Trophoblast cell (in vitro differentiated cells and primary cell): Measurements from ENCODE around the gene FBXO47.

Experiments
- DNase-seq, 2 donors: peaks; one replicate each; pipeline ENCODE4 v3.0.0-alpha.2; 2016
- H2AFZ ChIP-seq: 2 replicates; pipeline ENCODE4 v1.6.1; 2013; ENCODE audit warnings: low read length, moderate library complexity, mild to moderate bottlenecking; ENCODE audit not compliant: insufficient read depth, poor library complexity
- H2AK5ac ChIP-seq: 2 replicates; pipeline ENCODE4 v1.6.1; 2013; ENCODE audit warnings: mild to moderate bottlenecking, low read length
- H2BK120ac ChIP-seq: 2 replicates; pipeline ENCODE4 v1.6.1; 2013; ENCODE audit warnings: low read length, mild to moderate bottlenecking, moderate library complexity; ENCODE audit not compliant: insufficient read depth, poor library complexity
- H2BK12ac ChIP-seq: 2 replicates; pipeline ENCODE4 v1.6.1; 2013; ENCODE audit warnings: mild to moderate bottlenecking, low read length, moderate library complexity
- H2BK5ac ChIP-seq: 2 replicates; pipeline ENCODE4 v1.6.1; 2013; ENCODE audit warnings: low read length, low read depth, moderate library complexity, mild to moderate bottlenecking; ENCODE audit not compliant: poor library complexity
- H3K14ac ChIP-seq: 2 replicates; pipeline ENCODE4 v1.6.1; 2013; ENCODE audit warnings: mild to moderate bottlenecking, low read length
- H3K18ac ChIP-seq: 2 replicates; pipeline ENCODE4 v1.6.1; 2013; ENCODE audit warnings: mild to moderate bottlenecking, low read length
- H3K23ac ChIP-seq: 2 replicates; pipeline ENCODE4 v1.6.1; 2013; ENCODE audit warnings: low read length
- H3K27ac ChIP-seq: 2 replicates; pipeline ENCODE4 v1.5.1; 2013; ENCODE audit warnings: low read depth, mild to moderate bottlenecking, inconsistent platforms, low read length, moderate library complexity
- H3K27me3 ChIP-seq: 2 replicates; pipeline ENCODE4 v1.6.1; 2013; ENCODE audit warnings: inconsistent platforms, mild to moderate bottlenecking, low read length, moderate library complexity; ENCODE audit not compliant: insufficient read depth
- H3K36me3 ChIP-seq, 2 experiments: 1 replicate in 1 of 2; 2 replicates in 1 of 2; pipeline ENCODE4 v1.6.1; 2013; ENCODE audit warnings: low read length in 2 of 2, mild to moderate bottlenecking in 2 of 2, moderate library complexity in 1 of 2; ENCODE audit not compliant: insufficient read depth in 2 of 2, control insufficient read depth in 1 of 2
- H3K4ac ChIP-seq: 2 replicates; pipeline ENCODE4 v1.6.1; 2013; ENCODE audit warnings: low read depth, mild to moderate bottlenecking, low read length, moderate library complexity
- H3K4me1 ChIP-seq, 2 experiments: 1 replicate in 1 of 2; 2 replicates in 1 of 2; pipeline ENCODE4 v1.6.1; 2013; ENCODE audit warnings: low read length in 2 of 2, mild to moderate bottlenecking in 2 of 2, moderate library complexity in 1 of 2; ENCODE audit not compliant: insufficient read depth in 2 of 2, control insufficient read depth in 1 of 2
- H3K4me2 ChIP-seq: 2 replicates; pipeline ENCODE4 v1.6.1; 2013; ENCODE audit warnings: inconsistent platforms, mild to moderate bottlenecking, low read length, moderate library complexity
- H3K4me3 ChIP-seq: 2 replicates; pipeline ENCODE4 v1.5.1; 2013; ENCODE audit warnings: mild to moderate bottlenecking, low read depth, low read length, inconsistent platforms
- H3K79me1 ChIP-seq: one replicate; pipeline ENCODE4 v1.6.1; 2013; ENCODE audit warnings: low read length
- H3K79me2 ChIP-seq: 2 replicates; pipeline ENCODE4 v1.6.1; 2013; ENCODE audit warnings: low read length, mild to moderate bottlenecking; ENCODE audit not compliant: control insufficient read depth, insufficient read depth, poor library complexity
- H3K9ac ChIP-seq: 2 replicates; pipeline ENCODE4 v1.6.1; 2013; ENCODE audit warnings: mild to moderate bottlenecking, low read length
- H3K9me3 ChIP-seq: 2 replicates; pipeline ENCODE4 v1.6.1; 2013; ENCODE audit warnings: low read depth, mild to moderate bottlenecking, control low read depth, inconsistent platforms, low read length; ENCODE audit not compliant: insufficient read depth
- H4K12ac ChIP-seq: 2 replicates; pipeline ENCODE4 v1.6.1; 2013; ENCODE audit warnings: low read depth, mild to moderate bottlenecking, low read length, moderate library complexity
- H4K8ac ChIP-seq: 2 replicates; pipeline ENCODE4 v1.6.1; 2013; ENCODE audit warnings: low read depth, mild to moderate bottlenecking, low read length, moderate library complexity
- H4K91ac ChIP-seq: one replicate; pipeline ENCODE4 v1.6.1; 2013; ENCODE audit warnings: low read depth, mild to moderate bottlenecking, low read length, moderate library complexity
- WGBS: extraction: QIAGEN DNeasy Blood & Tissue Kit; methylation state at CpG from one replicate; pipeline ENCODE4 v1.1.7; 2013; ENCODE audit warnings: missing lambda C conversion rate; ENCODE audit not compliant: insufficient read length, insufficient coverage; ENCODE audit errors: extremely low coverage; 5-methylcytosine and 5-hydroxymethylcytosine counted together

FBXO47 gene

GRCh38 chr17:38996660-38997337 lies 29.6 kb upstream of the FBXO47 start:
- H3K4ac ChIP-seq: no peak overlapping the region
- DNase-seq: peak; percentile 35 to 84

GRCh38 chr17:38994026-38994425 lies 26.8 kb upstream of the FBXO47 start:
- Histone ChIP-seq H4K12ac (no peak overlapping the region), H3K4me3 (no peak overlapping the region), H3K27ac (no peak overlapping the region), H4K91ac (no peak overlapping the region), H3K79me1 (no peaks in the 10 kb centered on the region), H3K4me1 (no peaks in the 10 kb centered on the region), H3K27me3 (no peaks in the 10 kb centered on the region), H3K23ac (no peak overlapping the region), H3K4ac (no peak overlapping the region), H4K8ac (no peak overlapping the region), H2BK12ac (no peak overlapping the region), H3K9me3 (peaks cover 5% of the 10 kb centered on the region), H2BK5ac (no peak overlapping the region), H3K4me2 (no peak overlapping the region), H2BK120ac (no peak overlapping the region), H2AFZ (no peak overlapping the region), H3K14ac (no peak overlapping the region), H3K79me2 (no peaks in the 10 kb centered on the region), H2AK5ac (no peak overlapping the region), H3K9ac (no peak overlapping the region), H3K36me3 (no peaks in the 10 kb centered on the region), H3K18ac (no peak overlapping the region)
- DNase-seq: no peak
- WGBS: no CpG with 5 or more reads among the region's 2 CpGs

More at GRCh38 chr17:38996660-38997337, 29.6 kb upstream of the FBXO47 start:
- H3K79me1 ChIP-seq: no peaks in the 10 kb centered on the region
- H3K18ac ChIP-seq: no peak overlapping the region
- no peak overlapping the region for H3K14ac ChIP-seq
- H3K27me3 ChIP-seq: no peaks in the 10 kb centered on the region
- H2BK120ac ChIP-seq: no peak overlapping the region
- no peak overlapping the region for H3K27ac ChIP-seq
- H2AK5ac ChIP-seq: no peak overlapping the region
- no peak overlapping the region for H4K12ac ChIP-seq
- no peak overlapping the region for H4K91ac ChIP-seq
- no peaks in the 10 kb centered on the region for H3K36me3 ChIP-seq
- H3K4me3 ChIP-seq: no peak overlapping the region
- peaks cover 5% of the 10 kb centered on the region for H3K9me3 ChIP-seq
- H2BK12ac ChIP-seq: no peak overlapping the region
- H2BK5ac ChIP-seq: no peak overlapping the region
- H3K9ac ChIP-seq: no peak overlapping the region
- no CpG with 5 or more reads among the region's 5 CpGs for WGBS
- no peak overlapping the region for H4K8ac ChIP-seq
- no peak overlapping the region for H2AFZ ChIP-seq
- H3K23ac ChIP-seq: no peak overlapping the region
- H3K4me2 ChIP-seq: no peak overlapping the region
- H3K79me2 ChIP-seq: no peaks in the 10 kb centered on the region
- H3K4me1 ChIP-seq: no peaks in the 10 kb centered on the region

DNA sequence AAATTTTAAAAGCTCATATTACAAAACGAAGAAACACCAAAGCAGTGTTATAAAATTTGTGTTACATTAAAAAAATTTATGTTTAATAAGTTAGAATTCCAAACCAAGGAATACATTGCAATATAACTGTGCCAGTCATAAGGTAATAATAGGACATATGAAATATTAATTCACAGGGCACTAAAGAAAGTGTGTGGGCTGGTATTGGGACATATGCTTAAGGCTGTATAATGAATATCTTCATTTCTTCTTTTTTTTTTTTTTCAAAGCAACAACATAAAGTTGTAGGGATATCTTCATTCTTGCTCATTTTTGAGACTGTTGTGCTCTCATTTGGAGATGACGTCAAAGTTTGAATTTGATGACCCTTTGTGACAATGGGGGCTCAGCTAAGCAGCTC lies 17.5 kb upstream of the FBXO47 start:
- no peaks in the 10 kb centered on the region for H3K79me2 ChIP-seq
- H3K4me2 ChIP-seq: no peak overlapping the region
- H2BK120ac ChIP-seq: no peak overlapping the region
- DNase-seq: no peak
- H3K14ac ChIP-seq: no peak overlapping the region
- H3K4me1 ChIP-seq: no peaks in the 10 kb centered on the region
- H3K23ac ChIP-seq: no peak overlapping the region
- no peak overlapping the region for H4K12ac ChIP-seq
- H4K8ac ChIP-seq: no peak overlapping the region
- no peak overlapping the region for H3K4me3 ChIP-seq
- H3K27ac ChIP-seq: no peak overlapping the region
- H2AFZ ChIP-seq: no peak overlapping the region
- H4K91ac ChIP-seq: no peak overlapping the region
- no peaks in the 10 kb centered on the region for H3K79me1 ChIP-seq
- no peak overlapping the region for H3K9ac ChIP-seq
- H3K9me3 ChIP-seq: no peaks in the 10 kb centered on the region
- no peaks in the 10 kb centered on the region for H3K36me3 ChIP-seq
- no CpG with 5 or more reads among the region's 2 CpGs for WGBS
- no peak overlapping the region for H2AK5ac ChIP-seq
- no peak overlapping the region for H3K18ac ChIP-seq
- H2BK5ac ChIP-seq: no peak overlapping the region
- no peaks in the 10 kb centered on the region for H3K27me3 ChIP-seq
- no peak overlapping the region for H3K4ac ChIP-seq
- H2BK12ac ChIP-seq: no peak overlapping the region

DNA sequence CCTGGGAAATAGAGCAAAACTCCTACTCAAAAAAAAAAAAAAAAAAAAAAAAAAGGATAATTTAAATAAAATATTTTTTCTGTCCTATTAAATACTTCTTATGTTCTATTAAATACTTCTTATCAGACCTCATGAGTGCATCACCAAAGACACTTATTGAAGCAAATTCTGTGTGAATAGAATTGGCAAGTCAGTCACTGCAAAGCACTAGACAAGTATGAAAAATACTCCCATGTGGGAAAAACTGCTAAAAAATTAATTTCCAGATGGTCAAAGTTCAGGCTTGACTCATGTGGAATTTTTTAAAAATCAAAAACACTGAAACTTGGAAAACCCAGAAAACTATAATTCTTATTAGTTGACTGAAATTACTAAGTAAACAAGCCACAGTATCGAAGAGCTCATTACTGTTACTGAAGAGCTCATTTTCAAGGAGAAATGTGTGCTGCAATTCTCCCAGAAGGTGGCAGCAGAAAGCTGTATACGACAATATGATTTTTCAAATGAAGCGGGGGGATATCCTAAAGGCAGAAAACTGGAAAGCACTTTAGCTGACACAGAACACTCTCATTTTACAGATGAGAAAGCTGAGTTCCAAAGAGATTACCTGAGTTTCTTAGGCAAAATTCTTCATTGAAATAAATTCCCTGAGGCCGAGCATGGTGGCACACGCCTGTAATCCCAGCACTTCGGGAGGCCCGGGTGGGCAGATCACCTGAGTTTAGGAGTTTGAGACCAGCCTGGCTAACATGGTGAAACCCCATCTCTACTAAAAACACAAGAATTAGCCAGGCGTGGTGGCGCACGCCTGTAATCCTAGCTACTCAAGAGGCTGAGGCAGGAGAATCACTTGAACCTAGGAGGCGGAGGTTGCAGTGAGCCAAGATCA lies 15.9 kb upstream of the FBXO47 start:
- no peak overlapping the region for H2AK5ac ChIP-seq
- no peaks in the 10 kb centered on the region for H3K27me3 ChIP-seq
- H4K12ac ChIP-seq: no peak overlapping the region
- no peaks in the 10 kb centered on the region for H3K4me1 ChIP-seq
- no peak overlapping the region for H4K8ac ChIP-seq
- H2BK5ac ChIP-seq: no peak overlapping the region
- WGBS: no CpG with 5 or more reads among the region's 11 CpGs
- H3K4ac ChIP-seq: no peak overlapping the region
- H3K14ac ChIP-seq: no peak overlapping the region
- H3K4me2 ChIP-seq: no peak overlapping the region
- H4K91ac ChIP-seq: no peak overlapping the region
- no peak overlapping the region for H2AFZ ChIP-seq
- H2BK120ac ChIP-seq: no peak overlapping the region
- no peak overlapping the region for H3K23ac ChIP-seq
- DNase-seq: peak; percentile 40 to 80
- H3K27ac ChIP-seq: no peak overlapping the region
- no peak overlapping the region for H3K18ac ChIP-seq
- H3K79me2 ChIP-seq: no peaks in the 10 kb centered on the region
- H3K9ac ChIP-seq: no peak overlapping the region
- no peaks in the 10 kb centered on the region for H3K36me3 ChIP-seq
- no peaks in the 10 kb centered on the region for H3K9me3 ChIP-seq
- H3K79me1 ChIP-seq: no peaks in the 10 kb centered on the region
- no peak overlapping the region for H2BK12ac ChIP-seq
- H3K4me3 ChIP-seq: no peak overlapping the region
